Mammary epithelial cell (primary cell): ENCODE data around the gene NTMT1.

Source experiments
- CTCF ChIP-seq, 2 donors: IDR thresholded peaks in 1 of 2; conservative IDR thresholded peaks in 1 of 2; 2 replicates each; pipeline ENCODE4 v1.5.1; 2011 to 2012; ENCODE audit warnings: inconsistent platforms in 2 of 2, low read length in 2 of 2, mild to moderate bottlenecking in 2 of 2, control low read depth in 1 of 2, low read depth in 1 of 2; ENCODE audit not compliant: insufficient read depth in 1 of 2; ENCODE audit errors: extremely low read depth in 1 of 2
- EZH2 ChIP-seq: IDR thresholded peaks from 2 replicates; pipeline ENCODE4 v1.6.1; 2012; ENCODE audit warnings: low read length, inconsistent platforms, borderline replicate concordance

GRCh38 chr9:129604056-129604765 is 21.8 kb upstream of the NTMT1 start:
- TF ChIP-seq CTCF (conservative IDR thresholded peaks at IDR 0.05 in 1 of 2, IDR thresholded peaks at IDR 0.05 in 1 of 2; ENCODE audit: extremely low read depth in 1 of 2, insufficient read depth in 1 of 2, low read depth in 1 of 2, low read length in 2 of 2) (no peak), EZH2 (no peak)
